ENCODE measurements around the gene SEC22A. TPM values are rescaled to one million over a fixed set of nuclear protein-coding genes. Genes with fewer than 3 reads are reported as not detected.

The SEC22A gene
- total RNA-seq, 1 donor from 2014 or later, result 9.5 TPM

DNA sequence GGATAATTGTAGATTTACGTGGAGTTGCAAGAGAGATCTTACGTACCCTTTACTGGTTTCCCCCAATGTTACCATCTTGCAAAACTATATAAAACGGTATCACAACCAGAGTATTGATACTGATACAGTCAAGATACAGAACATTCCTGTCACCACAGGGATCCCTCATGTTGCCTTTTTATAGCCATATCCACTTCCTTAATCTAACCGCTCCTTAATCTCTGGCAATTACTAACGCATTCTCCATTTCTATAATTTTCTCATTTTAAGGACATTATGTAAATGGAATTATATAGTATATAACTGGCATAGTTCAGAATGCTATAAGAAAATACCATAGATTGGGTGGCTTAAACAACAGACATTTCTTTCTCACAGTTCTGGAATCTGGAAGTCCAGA lies 61.1 kb downstream of the SEC22A start:
- peaks cover 7% of the 10 kb centered on the region for H3K9me3 ChIP-seq (replicated peaks)
- H3K4me3 ChIP-seq, result no peak overlapping the region
- intact Hi-C loops (cut with micrococcal nuclease), result no loop called here
- H3K36me3 ChIP-seq, result peaks cover 22% of the 10 kb centered on the region
- no peak for DNase-seq
- TF ChIP-seq, protein P1, sequence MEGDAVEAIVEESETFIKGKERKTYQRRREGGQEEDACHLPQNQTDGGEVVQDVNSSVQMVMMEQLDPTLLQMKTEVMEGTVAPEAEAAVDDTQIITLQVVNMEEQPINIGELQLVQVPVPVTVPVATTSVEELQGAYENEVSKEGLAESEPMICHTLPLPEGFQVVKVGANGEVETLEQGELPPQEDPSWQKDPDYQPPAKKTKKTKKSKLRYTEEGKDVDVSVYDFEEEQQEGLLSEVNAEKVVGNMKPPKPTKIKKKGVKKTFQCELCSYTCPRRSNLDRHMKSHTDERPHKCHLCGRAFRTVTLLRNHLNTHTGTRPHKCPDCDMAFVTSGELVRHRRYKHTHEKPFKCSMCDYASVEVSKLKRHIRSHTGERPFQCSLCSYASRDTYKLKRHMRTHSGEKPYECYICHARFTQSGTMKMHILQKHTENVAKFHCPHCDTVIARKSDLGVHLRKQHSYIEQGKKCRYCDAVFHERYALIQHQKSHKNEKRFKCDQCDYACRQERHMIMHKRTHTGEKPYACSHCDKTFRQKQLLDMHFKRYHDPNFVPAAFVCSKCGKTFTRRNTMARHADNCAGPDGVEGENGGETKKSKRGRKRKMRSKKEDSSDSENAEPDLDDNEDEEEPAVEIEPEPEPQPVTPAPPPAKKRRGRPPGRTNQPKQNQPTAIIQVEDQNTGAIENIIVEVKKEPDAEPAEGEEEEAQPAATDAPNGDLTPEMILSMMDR (IDR thresholded peaks at IDR 0.05; ENCODE audit: borderline replicate concordance), result no peak
- peaks cover 6% of the 10 kb centered on the region for H3K4me1 ChIP-seq
- no peaks in the 10 kb centered on the region for H3K27me3 ChIP-seq (ENCODE audit: low read depth)
- no peak overlapping the region for H3K27ac ChIP-seq (replicated peaks)

DNA sequence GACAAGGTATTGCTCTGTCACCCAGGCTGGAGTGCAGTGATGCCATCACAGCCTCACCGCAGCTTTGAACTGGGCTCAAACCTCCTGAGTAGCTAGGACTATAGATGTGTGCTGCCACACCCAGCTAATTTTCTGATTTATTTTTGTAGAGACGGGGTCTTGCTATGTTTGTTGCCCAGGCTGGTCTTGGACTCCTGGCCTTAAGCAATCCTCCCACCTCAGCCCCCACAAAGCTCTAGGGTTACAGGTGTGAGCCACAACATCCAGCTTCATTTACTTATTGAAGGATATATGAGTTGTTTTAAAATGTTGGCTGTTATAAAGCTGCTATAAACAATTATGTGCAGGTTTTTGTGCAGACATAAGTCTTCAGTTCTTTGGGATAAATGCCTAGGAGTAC lies 62.2 kb downstream of the SEC22A start:
- no peak overlapping the region for H3K4me3 ChIP-seq
- H3K27ac ChIP-seq (replicated peaks), result no peak overlapping the region
- no peak for DNase-seq
- no peaks in the 10 kb centered on the region for H3K27me3 ChIP-seq (ENCODE audit: low read depth)
- peaks cover 4% of the 10 kb centered on the region for H3K4me1 ChIP-seq
- intact Hi-C loops (cut with micrococcal nuclease), result no loop called here
- H3K9me3 ChIP-seq (replicated peaks), result peaks cover 7% of the 10 kb centered on the region
- H3K36me3 ChIP-seq, result peaks cover 22% of the 10 kb centered on the region
- TF ChIP-seq, protein P1 (IDR thresholded peaks at IDR 0.05; ENCODE audit: borderline replicate concordance), result no peak

DNA sequence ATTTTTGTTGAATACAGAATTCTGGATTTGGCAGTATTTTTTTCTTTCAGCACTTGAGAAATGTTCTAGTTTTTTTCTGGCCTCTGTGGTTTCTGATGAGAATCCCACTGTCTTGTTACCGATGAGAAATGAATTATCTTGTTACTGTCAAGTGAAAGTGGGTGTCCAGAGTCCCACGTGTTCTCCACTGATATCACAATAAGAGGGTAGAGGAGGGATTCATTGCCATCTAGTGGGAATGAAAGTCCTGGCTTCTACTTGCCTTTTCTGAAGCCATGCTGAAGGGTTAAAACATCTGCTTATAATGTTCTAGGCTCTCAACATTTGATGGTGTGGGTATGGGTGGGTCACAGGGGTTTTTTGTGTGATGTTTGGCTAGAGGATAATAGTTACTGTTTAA lies 66.1 kb downstream of the SEC22A start:
- peaks cover 27% of the 10 kb centered on the region for H3K36me3 ChIP-seq
- intact Hi-C loops (cut with micrococcal nuclease), result no loop called here
- TF ChIP-seq, protein P1 (IDR thresholded peaks at IDR 0.05; ENCODE audit: borderline replicate concordance), result no peak

DNA sequence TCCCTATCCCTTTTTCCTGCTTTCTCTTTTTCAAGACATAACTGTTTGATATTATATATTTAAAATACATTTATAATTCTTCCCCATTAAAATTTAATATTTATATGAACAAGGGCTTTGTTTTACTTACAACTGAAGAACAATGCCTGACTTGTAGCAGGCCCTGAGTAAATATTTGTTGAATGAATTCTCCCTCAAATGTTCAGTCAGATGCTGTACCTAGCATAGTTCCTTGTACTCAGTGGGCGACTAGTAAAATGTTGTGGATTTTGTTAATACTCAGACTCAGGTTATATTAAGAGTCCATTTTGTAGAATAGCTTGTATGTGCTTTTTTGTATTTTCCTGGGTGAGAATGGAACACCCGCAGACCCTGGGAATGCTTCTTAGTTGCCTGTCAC lies 69.1 kb downstream of the SEC22A start:
- no peak for DNase-seq
- H3K9me3 ChIP-seq (replicated peaks), result peaks cover 7% of the 10 kb centered on the region
- intact Hi-C loops (cut with micrococcal nuclease), result no loop called here
- H3K4me1 ChIP-seq, result peaks cover 28% of the 10 kb centered on the region
- H3K27me3 ChIP-seq (ENCODE audit: low read depth), result no peaks in the 10 kb centered on the region
- TF ChIP-seq, protein P1 (IDR thresholded peaks at IDR 0.05; ENCODE audit: borderline replicate concordance), result no peak
- no peak overlapping the region for H3K27ac ChIP-seq (replicated peaks)
- H3K4me3 ChIP-seq, result no peak overlapping the region
- H3K36me3 ChIP-seq, result peaks cover 7% of the 10 kb centered on the region

More for the DNA sequence above, 66.1 kb downstream of the SEC22A start:
- DNase-seq, result no peak
- H3K4me3 ChIP-seq, result no peak overlapping the region
- H3K27me3 ChIP-seq (ENCODE audit: low read depth), result no peaks in the 10 kb centered on the region
- H3K27ac ChIP-seq (replicated peaks), result no peak overlapping the region
- H3K4me1 ChIP-seq, result peaks cover 22% of the 10 kb centered on the region
- peaks cover 7% of the 10 kb centered on the region for H3K9me3 ChIP-seq (replicated peaks)

DNA sequence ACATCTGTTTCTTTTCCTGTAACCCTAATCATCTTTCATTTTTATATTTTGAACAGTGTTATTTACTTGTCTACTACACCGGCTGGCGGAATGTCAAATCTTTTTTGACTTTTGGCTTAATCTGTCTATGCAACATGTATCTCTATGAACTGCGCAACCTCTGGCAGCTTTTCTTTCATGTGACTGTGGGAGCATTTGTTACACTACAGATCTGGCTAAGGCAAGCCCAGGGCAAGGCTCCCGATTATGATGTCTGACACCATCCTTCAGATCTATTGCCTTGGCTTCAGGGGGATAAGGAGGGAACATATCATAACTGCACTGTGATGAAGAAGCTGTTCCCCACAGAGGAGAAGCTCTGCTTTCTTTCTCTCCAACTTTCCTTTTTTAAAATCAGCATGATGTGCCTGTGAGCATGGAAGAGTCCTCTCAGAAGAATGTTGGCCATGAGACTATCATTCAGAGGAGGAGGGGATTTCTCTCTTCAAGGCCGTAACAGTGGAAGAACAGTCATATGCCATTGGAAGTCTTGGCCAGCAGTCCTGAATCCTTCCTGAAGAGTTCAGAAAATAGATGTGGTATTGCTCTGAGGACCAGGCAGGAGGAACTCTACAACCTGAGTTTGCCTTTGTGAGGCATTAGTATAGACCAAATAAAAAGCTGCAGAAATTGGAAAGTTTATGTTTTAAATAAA lies 69.9 kb downstream of the SEC22A start:
- Histone ChIP-seq H3K36me3 (peaks cover 7% of the 10 kb centered on the region), H3K4me3 (no peak overlapping the region), H3K27me3 (ENCODE audit: low read depth) (no peaks in the 10 kb centered on the region), H3K9me3 (replicated peaks) (peaks cover 4% of the 10 kb centered on the region), H3K4me1 (peaks cover 28% of the 10 kb centered on the region), H3K27ac (replicated peaks) (peak overlapping the region; percentile 50)
- no peak for DNase-seq
- TF ChIP-seq, protein P1 (IDR thresholded peaks at IDR 0.05; ENCODE audit: borderline replicate concordance), result no peak
- intact Hi-C loops (cut with micrococcal nuclease), result no loop called here

Data from left ventricle myocardium inferior (tissue), 1 donor.